GM12874 (cell line): ENCODE results near the gene ITGAX.

ENCODE experiments used
- TF ChIP-seq, protein P1 (sequence below): IDR thresholded peaks from 2 replicates; pipeline ENCODE4 v1.5.1; 2011; ENCODE audit warnings: low read depth, mild to moderate bottlenecking, control low read depth, low read length, moderate library complexity; ENCODE audit not compliant: insufficient read depth

The ITGAX gene

DNA sequence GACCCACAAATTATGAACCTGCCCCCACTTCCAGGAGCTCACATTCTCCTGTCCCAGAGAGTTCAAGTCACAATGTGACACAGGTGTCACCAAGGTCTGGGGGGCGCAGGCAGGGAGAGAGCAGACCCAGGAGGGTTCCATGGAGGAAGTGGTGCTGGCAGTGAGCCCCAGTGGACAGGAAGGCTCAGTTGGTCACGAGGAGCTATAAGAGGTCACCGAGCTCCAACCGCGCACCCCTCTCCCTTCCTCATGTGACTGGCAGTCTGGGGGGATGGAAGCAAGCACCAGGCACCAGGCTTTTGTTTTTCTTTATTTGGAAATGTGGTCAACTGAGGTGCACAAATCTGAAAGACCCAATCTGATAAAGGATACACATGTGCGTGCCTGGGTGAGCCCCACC lies 40.7 kb downstream of the ITGAX start:
- TF ChIP-seq, protein P1, sequence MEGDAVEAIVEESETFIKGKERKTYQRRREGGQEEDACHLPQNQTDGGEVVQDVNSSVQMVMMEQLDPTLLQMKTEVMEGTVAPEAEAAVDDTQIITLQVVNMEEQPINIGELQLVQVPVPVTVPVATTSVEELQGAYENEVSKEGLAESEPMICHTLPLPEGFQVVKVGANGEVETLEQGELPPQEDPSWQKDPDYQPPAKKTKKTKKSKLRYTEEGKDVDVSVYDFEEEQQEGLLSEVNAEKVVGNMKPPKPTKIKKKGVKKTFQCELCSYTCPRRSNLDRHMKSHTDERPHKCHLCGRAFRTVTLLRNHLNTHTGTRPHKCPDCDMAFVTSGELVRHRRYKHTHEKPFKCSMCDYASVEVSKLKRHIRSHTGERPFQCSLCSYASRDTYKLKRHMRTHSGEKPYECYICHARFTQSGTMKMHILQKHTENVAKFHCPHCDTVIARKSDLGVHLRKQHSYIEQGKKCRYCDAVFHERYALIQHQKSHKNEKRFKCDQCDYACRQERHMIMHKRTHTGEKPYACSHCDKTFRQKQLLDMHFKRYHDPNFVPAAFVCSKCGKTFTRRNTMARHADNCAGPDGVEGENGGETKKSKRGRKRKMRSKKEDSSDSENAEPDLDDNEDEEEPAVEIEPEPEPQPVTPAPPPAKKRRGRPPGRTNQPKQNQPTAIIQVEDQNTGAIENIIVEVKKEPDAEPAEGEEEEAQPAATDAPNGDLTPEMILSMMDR: no peak

DNA sequence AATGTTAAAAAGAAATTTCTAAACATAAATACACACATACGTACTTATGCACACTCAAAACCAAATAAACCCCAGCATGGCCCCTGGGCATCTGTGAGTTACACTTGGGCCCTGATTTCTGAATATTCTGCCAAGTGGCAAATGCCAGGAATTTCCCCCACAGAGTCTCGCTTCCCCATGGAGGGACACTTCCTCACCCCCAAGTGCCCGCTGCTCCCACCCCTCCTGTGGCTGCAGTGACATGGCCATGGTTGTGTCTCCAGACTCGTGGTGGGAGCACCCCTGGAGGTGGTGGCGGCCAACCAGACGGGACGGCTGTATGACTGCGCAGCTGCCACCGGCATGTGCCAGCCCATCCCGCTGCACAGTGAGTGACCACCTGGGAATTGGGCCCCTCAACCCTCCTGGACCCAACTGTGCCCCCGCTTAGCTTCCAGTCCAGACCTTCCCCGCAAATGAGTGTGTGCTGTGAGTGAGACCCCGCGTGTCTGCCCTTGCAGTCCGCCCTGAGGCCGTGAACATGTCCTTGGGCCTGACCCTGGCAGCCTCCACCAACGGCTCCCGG lies 42.2 kb downstream of the ITGAX start:
- TF ChIP-seq, protein P1: no peak

DNA sequence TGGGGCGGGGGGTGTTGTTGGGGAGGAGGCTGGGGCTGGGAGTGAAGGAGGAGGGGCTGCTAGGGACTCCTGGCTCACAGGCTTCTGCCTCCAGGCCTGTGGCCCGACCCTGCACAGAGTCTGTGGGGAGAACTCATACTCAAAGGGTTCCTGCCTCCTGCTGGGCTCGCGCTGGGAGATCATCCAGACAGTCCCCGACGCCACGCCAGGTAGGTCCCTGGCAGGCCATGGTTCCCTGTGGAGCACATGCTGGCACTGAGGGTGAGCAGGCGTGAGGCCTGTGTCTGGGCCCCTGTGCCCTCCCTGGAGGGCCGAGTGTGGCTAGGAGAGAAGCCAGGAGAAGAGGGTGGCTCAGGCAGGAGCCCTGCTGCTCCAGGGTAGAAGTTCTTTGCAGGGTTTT lies 42.7 kb downstream of the ITGAX start:
- TF ChIP-seq, protein P1: no peak

DNA sequence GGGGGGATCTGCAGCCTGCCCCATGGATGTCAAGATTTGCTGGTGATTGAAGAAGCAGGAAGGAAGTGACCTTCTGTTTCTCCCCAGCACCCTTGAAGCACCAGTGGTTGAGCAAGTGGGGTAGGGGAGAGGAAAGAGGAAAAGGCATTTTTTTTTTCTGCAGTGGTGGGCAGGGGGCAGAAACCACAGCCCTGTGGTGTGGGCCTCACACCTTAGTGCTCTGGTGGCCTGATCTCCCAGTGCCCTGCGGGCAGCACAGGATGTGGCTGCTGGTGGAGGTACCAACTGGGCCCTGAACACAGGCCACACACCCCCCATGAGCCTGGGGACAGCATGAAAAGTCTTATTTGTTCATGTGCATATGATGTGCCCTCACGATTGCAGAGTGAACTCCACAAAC lies 45.2 kb downstream of the ITGAX start:
- TF ChIP-seq, protein P1: no peak

GRCh38 chr16:31401436-31401835 lies 46.5 kb downstream of the ITGAX start:
- TF ChIP-seq, protein P1: no peak

GRCh38 chr16:31402687-31403086 lies 47.7 kb downstream of the ITGAX start:
- TF ChIP-seq, protein P1: no peak

DNA sequence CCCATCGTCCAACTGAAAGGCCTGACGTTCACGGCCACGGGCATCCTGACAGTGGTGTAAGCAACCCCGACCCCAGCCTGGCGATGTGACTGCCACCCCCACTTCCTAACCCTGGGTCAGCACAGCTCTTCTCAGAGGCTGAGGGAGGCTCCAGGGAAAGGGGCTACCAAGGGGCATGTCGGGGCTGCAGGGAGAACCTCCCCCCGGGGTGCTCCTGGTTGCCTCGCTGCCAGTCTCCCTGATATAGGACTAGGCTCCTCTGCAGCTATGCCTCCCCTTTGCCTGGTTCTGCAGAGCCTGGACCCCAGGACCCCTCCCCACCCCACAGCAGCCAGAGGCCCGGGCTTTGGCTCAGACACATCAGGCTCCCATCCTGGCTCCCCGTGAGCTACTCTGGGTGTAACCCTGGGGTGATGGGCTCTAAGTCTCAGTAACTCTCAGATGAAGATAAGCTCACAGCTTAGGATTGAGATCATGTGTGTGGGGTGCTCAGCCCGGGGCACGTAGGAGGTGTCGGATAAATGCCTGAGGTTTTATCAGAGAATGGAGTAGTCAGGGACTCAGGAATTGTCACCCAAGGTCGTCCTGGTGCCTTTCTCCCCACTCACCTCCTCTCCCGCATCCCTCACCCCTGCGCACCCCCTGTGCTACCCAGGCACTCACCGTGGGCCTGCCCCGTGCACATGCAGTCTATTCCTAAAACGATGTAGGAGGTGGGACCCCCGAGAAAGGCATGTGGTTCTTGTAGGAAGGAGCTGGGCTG lies 48.8 kb downstream of the ITGAX start:
- TF ChIP-seq, protein P1: no peak
